K562 (cell line): ENCODE data around the gene PLSCR3. TPM values are rescaled to one million over a fixed set of nuclear protein-coding genes. Genes with fewer than 3 reads are reported as not detected.

ENCODE experiments used
- ATAC-seq: fragments of 200-7000 bp; cut with Tn5 transposase; 3 replicates; pipeline ENCODE4 v1.9.1; 2020; ENCODE audit warnings: moderate library complexity
- BruUV-seq: library from RNA; stranded (reverse); fragments of 400-500 nt; replicated peaks from 2 replicates; lab custom pipeline; 2021; lab: Mats Ljungman, UMichigan
- CTCF ChIA-PET: fragments of 300-600 bp; formaldehyde crosslinking; extraction: SDS; loops from one replicate; lab custom pipeline; 2021; ENCODE audit warnings: low intra/inter-chr PET ratio; lab: Yijun Ruan, JAX
- POLR2A ChIA-PET: fragments of 300-600, 350-650 bp; sonication (Branson Sonifier 250); formaldehyde crosslinking; extraction: SDS; loops from one replicate; lab custom pipeline; 2021; ENCODE audit warnings: antibody characterized with exemption, inconsistent platforms; lab: Yijun Ruan, JAX
- DNase-seq, 4 experiments: peaks; one replicate each; pipeline versions ENCODE4 v3.0.0 to v3.0.0-alpha.2; 2011 to 2018; ENCODE audit warnings: low spot score in 3 of 4, mixed read lengths in 3 of 4; ENCODE audit errors: extremely low read depth in 1 of 4
- FAIRE-seq: peaks from 2 replicates; lab custom pipeline; 2011; peaks lifted over from hg19 to GRCh38; lab: Jason Lieb, UNC
- H2AFZ ChIP-seq: 2 replicates; pipeline ENCODE4 v1.6.0; 2011; ENCODE audit warnings: low read depth, low read length, control low read depth, inconsistent platforms
- H3K27ac ChIP-seq: fragments of 200-600 bp; 3 replicates; pipeline ENCODE4 v1.8.0; 2011; ENCODE audit warnings: low read depth, mild to moderate bottlenecking, control low read depth, inconsistent platforms, low read length, moderate library complexity, mixed read lengths; ENCODE audit errors: extremely low read depth
- H3K27me3 ChIP-seq, 2 experiments: fragments of 300-600 bp in 1 of 2; 2 replicates in 1 of 2; 3 replicates in 1 of 2; pipeline versions ENCODE4 v1.6.0 to v1.8.0; 2011; ENCODE audit warnings: inconsistent platforms in 2 of 2, low read length in 2 of 2, mild to moderate bottlenecking in 1 of 2, mixed read lengths in 1 of 2, moderate library complexity in 1 of 2; ENCODE audit not compliant: control insufficient read depth in 2 of 2, insufficient read depth in 2 of 2
- H3K36me3 ChIP-seq: fragments of 300-600 bp; 3 replicates; pipeline ENCODE4 v1.8.0; 2011; ENCODE audit warnings: mild to moderate bottlenecking, low read length, inconsistent platforms; ENCODE audit not compliant: control insufficient read depth, insufficient read depth
- H3K4me1 ChIP-seq, 2 experiments: fragments of 200-600 bp in 1 of 2; replicated peaks in 1 of 2; 2 replicates in 1 of 2; 3 replicates in 1 of 2; pipeline versions ENCODE4 v1.5.1 to v1.8.0; 2011; ENCODE audit warnings: inconsistent platforms in 2 of 2, low read length in 2 of 2, mild to moderate bottlenecking in 1 of 2, mixed read lengths in 1 of 2, moderate library complexity in 1 of 2; ENCODE audit not compliant: control insufficient read depth in 2 of 2, insufficient read depth in 2 of 2
- H3K4me2 ChIP-seq: 2 replicates; pipeline ENCODE4 v1.6.1; 2011; ENCODE audit warnings: low read length, control low read depth, inconsistent platforms, mixed read lengths; ENCODE audit not compliant: insufficient read depth
- H3K4me3 ChIP-seq: fragments of 200-600 bp; sonication (generic), shearing (Covaris generic); 2 replicates; pipeline ENCODE4 v1.5.1; 2016; ENCODE audit warnings: control low read depth, inconsistent platforms
- H3K79me2 ChIP-seq: fragments of 200-600 bp; 3 replicates; pipeline ENCODE4 v1.8.0; 2011; ENCODE audit warnings: low read length, inconsistent platforms; ENCODE audit not compliant: control insufficient read depth, insufficient read depth
- H3K9ac ChIP-seq, 2 experiments: 2 replicates each; pipeline versions ENCODE4 v1.6.0 to v1.6.1; 2011; ENCODE audit warnings: low read depth in 2 of 2, low read length in 2 of 2, control low read depth in 1 of 2, inconsistent platforms in 1 of 2, mild to moderate bottlenecking in 1 of 2, mixed read lengths in 1 of 2; ENCODE audit not compliant: insufficient read depth in 1 of 2
- H3K9me1 ChIP-seq: one replicate; pipeline ENCODE4 v1.6.0; 2011; ENCODE audit warnings: inconsistent platforms, mild to moderate bottlenecking, low read length, moderate library complexity; ENCODE audit not compliant: control insufficient read depth, insufficient read depth
- H3K9me3 ChIP-seq: replicated peaks from 2 replicates; pipeline ENCODE4 v1.5.1; 2011; ENCODE audit warnings: low read depth, low read length, inconsistent platforms; ENCODE audit not compliant: control insufficient read depth, insufficient read depth
- H4K20me1 ChIP-seq: replicated peaks from 2 replicates; pipeline ENCODE4 v1.6.1; 2011; ENCODE audit warnings: low read length, inconsistent platforms, mixed read lengths; ENCODE audit not compliant: control insufficient read depth, insufficient read depth
- ATF2 ChIP-seq: sonication (generic); formaldehyde crosslinking; IDR thresholded peaks from 2 replicates; pipeline ENCODE4 v1.8.1; 2022; ENCODE audit warnings: missing genetic modification reagents
- CHAMP1 ChIP-seq: fragments of 450-650 bp; IDR thresholded peaks from 2 replicates; pipeline ENCODE4 v1.6.1; 2016; ENCODE audit warnings: mild to moderate bottlenecking
- E2F6 ChIP-seq, 2 experiments: IDR thresholded peaks; 2 replicates each; pipeline ENCODE4 v1.6.1; 2011; ENCODE audit warnings: borderline replicate concordance in 1 of 2, control low read depth in 1 of 2, low read depth in 1 of 2, low read length in 1 of 2, mild to moderate bottlenecking in 1 of 2, mixed read lengths in 1 of 2, moderate library complexity in 1 of 2; ENCODE audit not compliant: insufficient read depth in 1 of 2, insufficient read length in 1 of 2, poor library complexity in 1 of 2, severe bottlenecking in 1 of 2; ENCODE audit errors: extremely low read depth in 1 of 2
- HINFP ChIP-seq: fragments of 450-650 bp; conservative IDR thresholded peaks from 2 replicates; pipeline ENCODE4 v1.6.1; 2016; ENCODE audit warnings: missing genetic modification characterization, low read depth, mild to moderate bottlenecking, control low read depth, missing compliant biosample characterization
- HNRNPK ChIP-seq: fragments of 200-400 bp; formaldehyde crosslinking; IDR thresholded peaks from one replicate; pipeline ENCODE4 v1.6.1; 2018; ENCODE audit warnings: mild to moderate bottlenecking, low read depth, low read length; ENCODE audit not compliant: poor library complexity, severe bottlenecking
- NUFIP1 ChIP-seq: fragments of 450-650 bp; IDR thresholded peaks from 2 replicates; pipeline ENCODE4 v1.6.1; 2018; ENCODE audit not compliant: partially characterized antibody
- RBM25 ChIP-seq: fragments of 200-400 bp; formaldehyde crosslinking; IDR thresholded peaks from 2 replicates; pipeline ENCODE4 v1.6.1; 2018; ENCODE audit warnings: low read length, low read depth, moderate library complexity; ENCODE audit not compliant: severe bottlenecking
- SNRNP70 ChIP-seq: fragments of 200-400 bp; formaldehyde crosslinking; optimal IDR thresholded peaks from 2 replicates; pipeline ENCODE3; 2017; ENCODE audit warnings: low read depth, low read length
- TBP ChIP-seq: optimal IDR thresholded peaks from 2 replicates; pipeline ENCODE3; 2011; ENCODE audit warnings: low read depth, low read length, improper control_type of control experiment
- THRB ChIP-seq: fragments of 450-650 bp; formaldehyde crosslinking; conservative IDR thresholded peaks from 2 replicates; pipeline ENCODE4 v1.4.0; 2022; ENCODE audit warnings: mild to moderate bottlenecking, missing genetic modification characterization
- ZNF197 ChIP-seq: fragments of 200-800 bp; sonication (Bioruptor generic); IDR thresholded peaks from 2 replicates; pipeline ENCODE4 v1.6.1; 2016; ENCODE audit warnings: low read depth, missing genetic modification characterization, missing compliant biosample characterization
- ZNF316 ChIP-seq: fragments of 450-650 bp; IDR thresholded peaks from 2 replicates; pipeline ENCODE4 v1.6.1; 2016
- ZNF778 ChIP-seq: fragments of 450-650 bp; formaldehyde crosslinking; IDR thresholded peaks from 2 replicates; pipeline ENCODE4 v1.4.0; 2020; ENCODE audit warnings: mild to moderate bottlenecking, moderate library complexity
- WGBS: fragments of 100-300 bp; shearing (Covaris generic); methylation state at CpG from one replicate; pipeline ENCODE4 v1.1.6; 2016; ENCODE audit warnings: low coverage, mixed read lengths; ENCODE audit not compliant: insufficient coverage; ENCODE audit errors: missing lambda C conversion rate; 5-methylcytosine and 5-hydroxymethylcytosine counted together
- in situ Hi-C: fragments of 300-500 bp; cut with MboI; formaldehyde crosslinking; loops from 4 replicates; pipeline ENCODE4 v1.15.0; 2018; ENCODE audit warnings: inconsistent platforms, mixed read lengths
- intact Hi-C: fragments of 100-400 bp; cut with micrococcal nuclease; formaldehyde crosslinking; loops from 2 replicates; pipeline ENCODE4 v1.14.2; 2022
- polyA plus RNA-seq, 8 experiments: library from polyadenylated mRNA; depleted of rRNA in 4 of 8; stranded (reverse) in 5 of 8; unstranded in 3 of 8; fragments of >200 nt; fragmentation: Nextera tagmentation in 2 of 8; fragmentation: Illumina TruSeq in 1 of 8; extraction: Ambion mirVana in 2 of 8; extraction: Trizol in 1 of 8; gene quantifications; 2 replicates each; pipeline versions ENCODE4 v1.2.1 to v1.2.3, GENCODE V29; 2011 to 2014; ENCODE audit warnings: inconsistent platforms in 1 of 8, missing spikeins in 1 of 8
- total RNA-seq, 7 experiments: library from RNA; depleted of rRNA in 6 of 7; stranded (reverse); fragments of >200 nt in 6 of 7; fragmentation: Illumina TruSeq in 2 of 7; extraction: Trizol in 2 of 7; gene quantifications; 2 replicates each; pipeline versions ENCODE4 v1.2.1 to v1.2.3, GENCODE V29; 2011 to 2021; ENCODE audit warnings: low replicate concordance in 1 of 7

Gene PLSCR3
- total and polyA plus RNA-seq, 9 of the 15 experiments (the other 6 are each of a cell fraction or from before 2014, with no cell fraction given), result 3.2 to 16.8 (median 4.5) TPM

- no peaks in the 10 kb centered on the region; a peak in 1 of 5 replicates for H3K4me1 ChIP-seq
- H3K36me3 ChIP-seq, result no peaks in the 10 kb centered on the region
- DNase-seq, result no peak
- ATAC-seq, result no peak
- no peaks in the 10 kb centered on the region for H3K9me1 ChIP-seq
- H3K27ac ChIP-seq, result no peak overlapping the region
- in situ Hi-C loops, result no loop called here
- H3K27me3 ChIP-seq, result peaks cover 3 to 4% of the 10 kb centered on the region in 2 experiments; a peak in 1 of 5 replicates
- intact Hi-C loops, result no loop called here
- no peak for FAIRE-seq
- ChIA-PET POLR2A (no interaction called here), CTCF (no interaction called here)
- 61% methylated on average over 8 of the region's 8 CpGs for WGBS
- no peaks in the 10 kb centered on the region for H3K79me2 ChIP-seq
- H2AFZ ChIP-seq, result no peak overlapping the region
- no peaks in the 10 kb centered on the region for H3K9me3 ChIP-seq
- BruUV-seq, result no TSS peak
- H3K4me2 ChIP-seq, result no peak overlapping the region
- H4K20me1 ChIP-seq, result no peaks in the 10 kb centered on the region
- H3K9ac ChIP-seq, result no peak overlapping the region; a peak in 1 of 4 replicates
- H3K4me3 ChIP-seq, result no peak overlapping the region
- TF ChIP-seq HINFP (tag), result no peak
- no peak for TF ChIP-seq ZNF316
- no peak for TF ChIP-seq THRB (CRISPR knock-in tag)
- no peak for TF ChIP-seq ZNF778 (CRISPR knock-in tag)
- no peak for TF ChIP-seq NUFIP1
- no peak for TF ChIP-seq CHAMP1
- TF ChIP-seq E2F6 (IDR thresholded peaks at IDR 0.05; ENCODE audit: borderline replicate concordance in 1 of 2, extremely low read depth in 1 of 2, insufficient read depth in 1 of 2, insufficient read length in 1 of 2, low read depth in 1 of 2, low read length in 1 of 2, poor library complexity in 1 of 2, severe bottlenecking in 1 of 2), result no peak
- no peak for TF ChIP-seq ZNF197 (CRISPR knock-in tag)
- TF ChIP-seq HNRNPK, result no peak
- TF ChIP-seq ATF2 (CRISPR knock-in tag), result no peak
- no peak for TF ChIP-seq TBP
- TF ChIP-seq RBM25, result no peak
- TF ChIP-seq SNRNP70, result no peak
These were observed 27.2 kb downstream of the PLSCR3 start for GRCh38 chr17:7367083-7367482.
